Measurements from ENCODE around the gene DPYSL4. TPM values are rescaled to one million over a fixed set of nuclear protein-coding genes. Genes with fewer than 3 reads are reported as not detected.

DPYSL4 gene
- total RNA-seq, 1 experiment from 2014 or later = 26.3 TPM

DNA sequence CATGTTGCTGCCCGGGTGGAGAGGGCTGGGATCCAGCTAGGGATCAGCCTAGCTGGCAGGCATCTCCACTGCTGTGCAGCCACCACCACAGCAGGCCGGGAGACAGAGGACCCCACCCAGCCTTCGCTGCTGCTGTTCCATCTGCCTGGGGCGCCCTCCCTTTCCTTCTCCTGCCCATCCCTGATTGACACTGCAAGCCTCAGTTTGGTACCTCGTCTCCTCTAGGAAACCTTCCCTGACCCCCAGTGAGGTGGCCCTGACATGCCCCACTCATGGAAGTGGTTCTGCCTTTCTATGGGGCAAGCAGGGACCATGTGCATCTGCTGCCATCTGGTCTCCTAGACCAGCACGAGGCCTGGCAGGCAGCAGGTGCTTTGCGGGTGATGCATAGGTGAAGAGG is 30.4 kb upstream of the DPYSL4 start:
- no peaks in the 10 kb centered on the region for H3K4me1 ChIP-seq (ENCODE audit: insufficient read depth, low read length)
- H3K9ac ChIP-seq (ENCODE audit: extremely low read depth, insufficient read length, low read length) = no peak overlapping the region
- no peak overlapping the region for H4K5ac ChIP-seq (ENCODE audit: insufficient read length, low read depth, low read length)
- no peaks in the 10 kb centered on the region for H4K20me1 ChIP-seq (ENCODE audit: control insufficient read depth, insufficient read depth, insufficient read length)
- no peak for DNase-seq
- H3K9me3 ChIP-seq (ENCODE audit: control insufficient read depth, low read depth, low read length) = no peaks in the 10 kb centered on the region
- H3K56ac ChIP-seq (ENCODE audit: insufficient read length, low read depth, low read length) = no peak overlapping the region
- no peak overlapping the region for H4K8ac ChIP-seq (replicated peaks; ENCODE audit: insufficient read length, low read depth, low read length)
- H2AK5ac ChIP-seq (ENCODE audit: insufficient read length, low read length) = no peak overlapping the region
- WGBS (ENCODE audit: extremely low coverage, insufficient read length, low lambda C conversion rate) = no CpG with 5 or more reads among the region's 7 CpGs
- no peak overlapping the region for H3K18ac ChIP-seq (ENCODE audit: insufficient read length, low read depth, low read length)
- H3K79me2 ChIP-seq (ENCODE audit: insufficient read depth, low read length) = no peaks in the 10 kb centered on the region
- H2AFZ ChIP-seq (ENCODE audit: low read length) = no peak overlapping the region
- H3K4me2 ChIP-seq (ENCODE audit: insufficient read depth, insufficient read length, low read length) = no peak overlapping the region
- H2BK12ac ChIP-seq (ENCODE audit: insufficient read length, low read depth, low read length) = no peak overlapping the region
- Mint-ChIP-seq H3K4me1 (peaks cover 0 to 3% of the 10 kb centered on the region in 2 experiments; a peak in 1 of 4 replicates), H3K9me3 (peaks cover 0 to 5% of the 10 kb centered on the region in 2 experiments; a peak in 4 of 5 replicates), H3K36me3 (ENCODE audit: insufficient read depth in 1 of 3, low read depth in 3 of 3) (no peaks in the 10 kb centered on the region; a peak in 1 of 7 replicates), H3K4me3 (no peak overlapping the region), H3K27ac (no peak overlapping the region), H3K27me3 (ENCODE audit: low read depth) (no peaks in the 10 kb centered on the region)
- H2BK120ac ChIP-seq (ENCODE audit: low read depth, low read length, poor library complexity, severe bottlenecking) = no peak overlapping the region
- no peaks in the 10 kb centered on the region for H3K79me1 ChIP-seq (ENCODE audit: insufficient read depth, low read depth, low read length, poor library complexity, severe bottlenecking)
- H2BK15ac ChIP-seq (ENCODE audit: low read depth, low read length) = no peak overlapping the region
- H3K4ac ChIP-seq (ENCODE audit: low read depth, low read length) = no peak overlapping the region
- H3K23ac ChIP-seq (ENCODE audit: insufficient read length, low read depth, low read length) = no peak overlapping the region
- H3K27me3 ChIP-seq (ENCODE audit: insufficient read depth, low read length) = no peaks in the 10 kb centered on the region
- H3K27ac ChIP-seq (ENCODE audit: insufficient read length, low read depth, low read length) = no peak overlapping the region
- no peaks in the 10 kb centered on the region for H3K23me2 ChIP-seq (ENCODE audit: insufficient read length, low read depth, low read length, poor library complexity, severe bottlenecking)
- H2BK20ac ChIP-seq (ENCODE audit: low read depth, low read length, poor library complexity, severe bottlenecking) = no peak overlapping the region
- no peak overlapping the region for H3T11ph ChIP-seq (ENCODE audit: low read length)
- no peak overlapping the region for H3K14ac ChIP-seq (ENCODE audit: insufficient read depth, low read length)
- no peak overlapping the region for H2BK5ac ChIP-seq (ENCODE audit: insufficient read length, low read length)
- TF ChIP-seq CTCF (conservative IDR thresholded peaks at IDR 0.05) = no peak
- no peak overlapping the region for H4K91ac ChIP-seq (ENCODE audit: insufficient read length, low read depth, low read length)

Measured in H9 (cell line).